ENCODE data around the gene ANKRD18A.

Gene ANKRD18A

DNA sequence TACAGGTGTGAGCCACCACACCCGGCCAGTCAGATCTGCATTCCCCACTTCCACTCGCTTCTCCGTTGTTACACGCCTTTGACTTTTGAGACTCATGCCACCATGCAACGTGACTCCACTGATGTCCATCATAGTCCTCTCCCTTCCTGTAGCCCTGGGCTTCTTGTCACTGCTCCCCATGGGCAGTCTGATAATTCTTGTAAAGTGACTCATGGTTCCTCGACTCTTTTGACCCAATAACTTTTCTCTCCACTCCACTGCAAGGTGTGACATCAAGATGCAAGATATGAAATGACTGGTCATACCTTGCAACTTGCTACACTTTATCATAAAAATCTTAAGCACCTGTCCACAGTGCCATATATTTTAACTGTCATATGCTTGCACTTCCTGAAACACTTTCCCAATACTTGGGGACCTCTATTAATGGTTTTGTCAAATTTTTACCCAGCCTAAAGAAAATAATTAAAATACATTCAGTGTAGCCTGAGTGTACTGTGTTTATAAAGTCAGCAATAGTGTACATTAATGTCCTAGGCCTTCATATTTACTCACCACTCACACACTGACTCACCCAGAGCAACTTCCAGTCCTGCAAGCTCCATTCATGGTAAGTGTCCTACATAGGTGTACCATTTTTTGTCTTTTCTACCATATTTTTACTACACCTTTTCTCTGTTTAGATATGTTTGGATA lies 18.6 kb upstream of the ANKRD18A start:
- H2BK120ac ChIP-seq (ENCODE audit: low read depth, low read length), result no peak overlapping the region
- H3K27me3 ChIP-seq (ENCODE audit: insufficient read depth, low read length, poor library complexity), result no peaks in the 10 kb centered on the region
- DNase-seq, result no peak
- no peak overlapping the region for H2BK15ac ChIP-seq (replicated peaks; ENCODE audit: low read depth)
- H2AK5ac ChIP-seq (ENCODE audit: low read length), result no peak overlapping the region
- H4K5ac ChIP-seq (ENCODE audit: low read length), result no peak overlapping the region
- H3K9ac ChIP-seq (ENCODE audit: low read length), result no peak overlapping the region
- H3K79me2 ChIP-seq (ENCODE audit: control insufficient read depth, insufficient read depth, low read length), result no peaks in the 10 kb centered on the region
- H2BK5ac ChIP-seq (ENCODE audit: low read length), result no peak overlapping the region
- H3K4me3 ChIP-seq (ENCODE audit: low read length), result no peak overlapping the region
- no peak overlapping the region for H3K4ac ChIP-seq (ENCODE audit: low read depth, low read length)
- H3K56ac ChIP-seq (ENCODE audit: low read length), result no peak overlapping the region
- WGBS (ENCODE audit: extremely low coverage, insufficient coverage, low lambda C conversion rate), result no CpG with 5 or more reads among the region's 6 CpGs
- H3K4me1 ChIP-seq (ENCODE audit: control insufficient read depth, low read depth, low read length), result no peaks in the 10 kb centered on the region
- H3K27ac ChIP-seq (ENCODE audit: low read depth, low read length), result no peak overlapping the region
- no peaks in the 10 kb centered on the region for H3K36me3 ChIP-seq (ENCODE audit: control insufficient read depth, insufficient read depth, low read length)
- no peak overlapping the region for H3K4me2 ChIP-seq (ENCODE audit: low read length)
- H4K8ac ChIP-seq (ENCODE audit: low read depth, low read length), result no peak overlapping the region
- H3K23ac ChIP-seq (ENCODE audit: low read length), result no peak overlapping the region
- H3K18ac ChIP-seq (ENCODE audit: low read length), result no peak overlapping the region
- no peaks in the 10 kb centered on the region for H3K79me1 ChIP-seq (ENCODE audit: low read length)

DNA sequence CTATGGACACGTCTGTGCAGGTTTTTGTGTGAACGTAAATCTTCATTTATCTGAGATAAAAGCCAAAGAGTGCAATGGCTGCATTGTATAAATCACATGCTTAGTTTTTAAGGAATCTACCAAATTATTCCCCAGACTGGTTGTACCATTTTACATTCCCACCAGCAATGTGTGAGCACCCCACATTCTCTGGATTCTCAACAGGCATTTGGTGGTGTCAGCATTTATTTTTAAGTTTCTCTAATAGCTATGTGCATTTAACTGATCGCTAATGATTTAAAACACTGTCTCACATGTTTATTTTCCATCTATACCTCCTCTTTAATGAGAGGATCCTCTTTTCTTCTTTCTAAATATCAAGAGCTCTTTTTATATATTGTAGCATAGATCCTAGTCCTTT lies 13.9 kb upstream of the ANKRD18A start:
- Histone ChIP-seq H4K8ac (ENCODE audit: low read depth, low read length) (no peak overlapping the region), H3K9ac (ENCODE audit: low read length) (no peak overlapping the region)
- no CpG with 5 or more reads among the region's 3 CpGs for WGBS (ENCODE audit: extremely low coverage, insufficient coverage, low lambda C conversion rate)

DNA sequence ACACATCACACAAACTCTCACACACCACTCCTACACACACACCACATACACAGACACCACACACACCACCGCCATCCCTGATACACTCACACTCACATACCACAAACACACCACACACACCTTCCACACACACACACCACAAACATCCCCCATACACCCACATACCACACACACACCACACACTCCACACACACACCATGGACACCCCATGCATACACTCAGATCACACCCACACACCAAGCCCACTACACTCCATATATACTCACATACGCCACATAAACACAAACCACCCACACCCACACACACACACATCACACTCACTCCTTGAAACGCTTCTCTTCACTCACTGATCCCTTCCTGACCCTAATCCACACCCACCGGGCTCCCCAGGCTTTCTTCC lies 9.1 kb upstream of the ANKRD18A start:
- H3K27me3 ChIP-seq (ENCODE audit: insufficient read depth, low read length, poor library complexity), result no peaks in the 10 kb centered on the region
- H3K23ac ChIP-seq (ENCODE audit: low read length), result no peak overlapping the region
- no peak overlapping the region for H4K5ac ChIP-seq (ENCODE audit: low read length)
- no peak overlapping the region for H2BK120ac ChIP-seq (ENCODE audit: low read depth, low read length)
- WGBS (ENCODE audit: extremely low coverage, insufficient coverage, low lambda C conversion rate), result 100% methylated on average over 3 of the region's 4 CpGs
- no peak for DNase-seq
- H2BK5ac ChIP-seq (ENCODE audit: low read length), result no peak overlapping the region
- H3K4ac ChIP-seq (ENCODE audit: low read depth, low read length), result no peak overlapping the region
- no peak overlapping the region for H3K9ac ChIP-seq (ENCODE audit: low read length)
- no peak overlapping the region for H2BK15ac ChIP-seq (replicated peaks; ENCODE audit: low read depth)
- H3K4me1 ChIP-seq (ENCODE audit: control insufficient read depth, low read depth, low read length), result no peaks in the 10 kb centered on the region
- H3K4me3 ChIP-seq (ENCODE audit: low read length), result no peak overlapping the region
- no peak overlapping the region for H3K27ac ChIP-seq (ENCODE audit: low read depth, low read length)
- no peak overlapping the region for H2AK5ac ChIP-seq (ENCODE audit: low read length)
- no peaks in the 10 kb centered on the region for H3K79me2 ChIP-seq (ENCODE audit: control insufficient read depth, insufficient read depth, low read length)
- H3K36me3 ChIP-seq (ENCODE audit: control insufficient read depth, insufficient read depth, low read length), result no peaks in the 10 kb centered on the region
- no peak overlapping the region for H4K8ac ChIP-seq (ENCODE audit: low read depth, low read length)
- H3K79me1 ChIP-seq (ENCODE audit: low read length), result no peaks in the 10 kb centered on the region
- H3K18ac ChIP-seq (ENCODE audit: low read length), result no peak overlapping the region
- no peak overlapping the region for H3K56ac ChIP-seq (ENCODE audit: low read length)
- no peak overlapping the region for H3K4me2 ChIP-seq (ENCODE audit: low read length)

More for the DNA sequence above, 13.9 kb upstream of the ANKRD18A start:
- Histone ChIP-seq H3K27ac (ENCODE audit: low read depth, low read length) (no peak overlapping the region), H3K56ac (ENCODE audit: low read length) (no peak overlapping the region), H2AK5ac (ENCODE audit: low read length) (no peak overlapping the region), H3K79me1 (ENCODE audit: low read length) (no peaks in the 10 kb centered on the region), H2BK15ac (replicated peaks; ENCODE audit: low read depth) (no peak overlapping the region), H3K79me2 (ENCODE audit: control insufficient read depth, insufficient read depth, low read length) (no peaks in the 10 kb centered on the region), H3K4ac (ENCODE audit: low read depth, low read length) (no peak overlapping the region), H3K18ac (ENCODE audit: low read length) (no peak overlapping the region), H3K4me2 (ENCODE audit: low read length) (no peak overlapping the region), H3K27me3 (ENCODE audit: insufficient read depth, low read length, poor library complexity) (no peaks in the 10 kb centered on the region), H3K23ac (ENCODE audit: low read length) (no peak overlapping the region), H3K36me3 (ENCODE audit: control insufficient read depth, insufficient read depth, low read length) (no peaks in the 10 kb centered on the region), H4K5ac (ENCODE audit: low read length) (no peak overlapping the region), H2BK120ac (ENCODE audit: low read depth, low read length) (no peak overlapping the region), H3K4me1 (ENCODE audit: control insufficient read depth, low read depth, low read length) (no peaks in the 10 kb centered on the region), H3K4me3 (ENCODE audit: low read length) (no peak overlapping the region), H2BK5ac (ENCODE audit: low read length) (no peak overlapping the region)
- no peak for DNase-seq

DNA sequence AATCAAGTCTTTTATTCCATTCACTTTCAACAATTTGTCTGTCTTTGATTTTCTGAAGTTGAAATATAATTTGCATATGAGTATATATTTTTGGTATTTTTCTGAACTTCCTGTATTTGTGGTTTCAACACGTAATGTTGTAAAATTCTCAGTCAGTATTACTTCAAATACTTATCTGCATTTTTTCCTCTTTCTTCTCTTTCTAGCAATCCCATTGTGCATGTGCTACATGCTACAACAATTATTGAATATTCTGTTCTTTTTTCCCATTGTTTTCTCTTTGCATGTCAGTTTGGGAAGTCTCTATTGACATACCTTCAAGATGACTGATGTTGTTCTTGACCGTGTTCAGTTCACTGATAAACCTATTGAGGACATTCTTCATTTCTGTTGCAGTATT lies 5.6 kb upstream of the ANKRD18A start:
- Histone ChIP-seq H3K4me2 (ENCODE audit: low read length) (no peak overlapping the region), H3K9ac (ENCODE audit: low read length) (no peak overlapping the region), H3K4me3 (ENCODE audit: low read length) (no peak overlapping the region), H3K23ac (ENCODE audit: low read length) (no peak overlapping the region), H2BK15ac (replicated peaks; ENCODE audit: low read depth) (no peak overlapping the region), H3K27ac (ENCODE audit: low read depth, low read length) (no peak overlapping the region), H3K56ac (ENCODE audit: low read length) (no peak overlapping the region), H2BK120ac (ENCODE audit: low read depth, low read length) (no peak overlapping the region), H3K79me1 (ENCODE audit: low read length) (no peaks in the 10 kb centered on the region), H3K4me1 (ENCODE audit: control insufficient read depth, low read depth, low read length) (no peaks in the 10 kb centered on the region), H3K27me3 (ENCODE audit: insufficient read depth, low read length, poor library complexity) (peaks cover 7% of the 10 kb centered on the region), H4K5ac (ENCODE audit: low read length) (no peak overlapping the region), H3K18ac (ENCODE audit: low read length) (no peak overlapping the region), H3K4ac (ENCODE audit: low read depth, low read length) (no peak overlapping the region), H4K8ac (ENCODE audit: low read depth, low read length) (no peak overlapping the region), H3K36me3 (ENCODE audit: control insufficient read depth, insufficient read depth, low read length) (no peaks in the 10 kb centered on the region), H3K79me2 (ENCODE audit: control insufficient read depth, insufficient read depth, low read length) (no peaks in the 10 kb centered on the region), H2AK5ac (ENCODE audit: low read length) (no peak overlapping the region), H2BK5ac (ENCODE audit: low read length) (no peak overlapping the region)
- no peak for DNase-seq
- WGBS (ENCODE audit: extremely low coverage, insufficient coverage, low lambda C conversion rate), result no CpG with 5 or more reads among the region's 2 CpGs

DNA sequence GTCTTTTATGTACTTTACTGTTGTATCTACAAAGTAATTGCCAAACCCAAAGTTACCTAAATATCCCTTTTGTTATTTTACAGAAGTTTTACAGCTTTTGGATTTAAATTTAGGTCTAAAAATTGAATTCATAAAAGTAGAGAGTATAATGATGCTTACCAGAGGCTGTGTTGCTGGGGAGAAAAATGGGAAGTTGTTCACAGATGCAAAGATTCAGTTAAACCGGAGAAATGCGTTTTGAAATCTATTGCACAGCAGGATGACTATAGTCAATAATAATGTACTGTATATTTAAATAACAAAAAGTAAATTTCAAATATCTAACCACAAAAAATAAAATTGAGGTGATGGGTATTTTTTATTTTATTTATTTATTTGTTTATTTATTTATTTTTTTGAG lies 2.6 kb upstream of the ANKRD18A start:
- H2BK5ac ChIP-seq (ENCODE audit: low read length), result no peak overlapping the region
- H2BK15ac ChIP-seq (replicated peaks; ENCODE audit: low read depth), result no peak overlapping the region
- no peaks in the 10 kb centered on the region for H3K36me3 ChIP-seq (ENCODE audit: control insufficient read depth, insufficient read depth, low read length)
- H2BK120ac ChIP-seq (ENCODE audit: low read depth, low read length), result no peak overlapping the region
- H2AK5ac ChIP-seq (ENCODE audit: low read length), result no peak overlapping the region
- no peak overlapping the region for H3K18ac ChIP-seq (ENCODE audit: low read length)
- no peak overlapping the region for H3K23ac ChIP-seq (ENCODE audit: low read length)
- H3K27ac ChIP-seq (ENCODE audit: low read depth, low read length), result no peak overlapping the region
- H3K79me2 ChIP-seq (ENCODE audit: control insufficient read depth, insufficient read depth, low read length), result no peaks in the 10 kb centered on the region
- no CpG with 5 or more reads among the region's 2 CpGs for WGBS (ENCODE audit: extremely low coverage, insufficient coverage, low lambda C conversion rate)
- H3K27me3 ChIP-seq (ENCODE audit: insufficient read depth, low read length, poor library complexity), result peaks cover 7% of the 10 kb centered on the region
- H3K4me2 ChIP-seq (ENCODE audit: low read length), result no peak overlapping the region
- no peaks in the 10 kb centered on the region for H3K79me1 ChIP-seq (ENCODE audit: low read length)
- no peak overlapping the region for H3K56ac ChIP-seq (ENCODE audit: low read length)
- no peak for DNase-seq
- no peaks in the 10 kb centered on the region for H3K4me1 ChIP-seq (ENCODE audit: control insufficient read depth, low read depth, low read length)
- H3K9ac ChIP-seq (ENCODE audit: low read length), result no peak overlapping the region
- no peak overlapping the region for H4K5ac ChIP-seq (ENCODE audit: low read length)
- no peak overlapping the region for H3K4ac ChIP-seq (ENCODE audit: low read depth, low read length)
- H3K4me3 ChIP-seq (ENCODE audit: low read length), result no peak overlapping the region
- no peak overlapping the region for H4K8ac ChIP-seq (ENCODE audit: low read depth, low read length)

DNA sequence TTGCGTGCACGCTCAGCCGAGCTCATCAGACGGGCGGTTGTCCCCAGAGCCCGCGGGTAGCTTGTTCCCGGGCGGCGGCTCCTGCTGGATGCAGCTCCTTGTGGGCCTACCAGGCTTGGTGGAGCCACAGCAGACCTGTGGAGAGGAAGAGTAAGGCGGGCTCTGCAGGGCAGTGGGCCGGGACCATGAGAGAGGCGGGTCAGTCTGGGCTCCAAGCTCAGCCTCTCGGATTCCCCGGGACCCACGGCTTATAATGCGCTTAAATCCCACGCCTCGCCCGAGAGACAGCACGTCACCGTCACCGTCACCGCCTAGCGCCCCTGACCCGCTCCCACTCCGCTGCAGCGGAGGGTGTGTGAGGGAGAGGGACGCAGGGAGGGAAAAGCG lies 1.9 kb upstream of the ANKRD18A start:
- Histone ChIP-seq H4K5ac (ENCODE audit: low read length) (no peak overlapping the region), H2AK5ac (ENCODE audit: low read length) (no peak overlapping the region), H3K27me3 (ENCODE audit: insufficient read depth, low read length, poor library complexity) (peaks cover 7% of the 10 kb centered on the region), H2BK15ac (replicated peaks; ENCODE audit: low read depth) (no peak overlapping the region), H3K27ac (ENCODE audit: low read depth, low read length) (no peak overlapping the region), H3K9ac (ENCODE audit: low read length) (peak overlapping the region; percentile 32), H3K4ac (ENCODE audit: low read depth, low read length) (no peak overlapping the region), H4K8ac (ENCODE audit: low read depth, low read length) (no peak overlapping the region), H2BK120ac (ENCODE audit: low read depth, low read length) (no peak overlapping the region), H3K4me3 (ENCODE audit: low read length) (no peak overlapping the region), H2BK5ac (ENCODE audit: low read length) (no peak overlapping the region), H3K4me2 (ENCODE audit: low read length) (peak overlapping the region; percentile 74), H3K79me2 (ENCODE audit: control insufficient read depth, insufficient read depth, low read length) (no peaks in the 10 kb centered on the region), H3K36me3 (ENCODE audit: control insufficient read depth, insufficient read depth, low read length) (no peaks in the 10 kb centered on the region), H3K18ac (ENCODE audit: low read length) (no peak overlapping the region), H3K4me1 (ENCODE audit: control insufficient read depth, low read depth, low read length) (no peaks in the 10 kb centered on the region), H3K79me1 (ENCODE audit: low read length) (no peaks in the 10 kb centered on the region), H3K56ac (ENCODE audit: low read length) (peak overlapping the region; percentile 86), H3K23ac (ENCODE audit: low read length) (no peak overlapping the region)
- WGBS (ENCODE audit: extremely low coverage, insufficient coverage, low lambda C conversion rate), result no CpG with 5 or more reads among the region's 30 CpGs
- peak; percentile 54 for DNase-seq

Measured in mesendoderm (in vitro differentiated cells).